MM.1S (cell line): Measurements from ENCODE around the gene MRE11.

Experiments
- DNase-seq: peaks from one replicate; pipeline ENCODE4 v3.0.0-alpha.2; 2015
- H2AFZ ChIP-seq: fragments of 300-600 bp; sonication (generic); 2 replicates; pipeline ENCODE4 v1.6.0; 2016; ENCODE audit warnings: antibody characterized with exemption, low read length
- H3F3A ChIP-seq: fragments of 300-600 bp; sonication (generic); 2 replicates; pipeline ENCODE4 v1.6.1; 2016; ENCODE audit warnings: mild to moderate bottlenecking, antibody characterized with exemption, low read length, moderate library complexity, mixed read lengths; ENCODE audit not compliant: insufficient read depth
- H3K27ac ChIP-seq: fragments of 300-600 bp; sonication (generic); 2 replicates; pipeline ENCODE4 v1.5.1; 2016; ENCODE audit warnings: mild to moderate bottlenecking, low read length
- H3K27me3 ChIP-seq: fragments of 300-600 bp; sonication (generic); replicated peaks from 2 replicates; pipeline ENCODE4 v1.6.0; 2016; ENCODE audit warnings: low read length; ENCODE audit not compliant: insufficient read depth
- H3K36me3 ChIP-seq: fragments of 300-600 bp; sonication (generic); replicated peaks from 2 replicates; pipeline ENCODE4 v1.6.1; 2016; ENCODE audit warnings: mild to moderate bottlenecking, low read length, mixed read lengths; ENCODE audit not compliant: insufficient read depth
- H3K4me1 ChIP-seq: fragments of 300-600 bp; sonication (generic); 2 replicates; pipeline ENCODE4 v1.6.1; 2016; ENCODE audit warnings: low read length, mixed read lengths
- H3K4me2 ChIP-seq: fragments of 300-600 bp; sonication (generic); 2 replicates; pipeline ENCODE4 v1.6.0; 2016; ENCODE audit warnings: low read depth, low read length
- H3K4me3 ChIP-seq: fragments of 300-600 bp; sonication (generic); 2 replicates; pipeline ENCODE4 v1.5.1; 2016; ENCODE audit warnings: low read length, mixed read lengths
- H3K79me2 ChIP-seq: fragments of 300-600 bp; sonication (generic); 2 replicates; pipeline ENCODE4 v1.6.1; 2016; ENCODE audit warnings: mixed run types, low read length, mixed read lengths
- H3K9ac ChIP-seq: fragments of 300-600 bp; sonication (generic); 2 replicates; pipeline ENCODE4 v1.6.1; 2016; ENCODE audit warnings: low read length, mixed read lengths
- H3K9me2 ChIP-seq: fragments of 300-600 bp; sonication (generic); replicated peaks from 2 replicates; pipeline ENCODE4 v1.6.1; 2016; ENCODE audit warnings: mild to moderate bottlenecking, low read length, mixed read lengths; ENCODE audit not compliant: insufficient read depth
- H3K9me3 ChIP-seq: fragments of 300-600 bp; sonication (generic); replicated peaks from 2 replicates; pipeline ENCODE4 v1.6.1; 2016; ENCODE audit warnings: mild to moderate bottlenecking, low read length, mixed read lengths; ENCODE audit not compliant: insufficient read depth
- H4K20me1 ChIP-seq: fragments of 300-600 bp; sonication (generic); 2 replicates; pipeline ENCODE4 v1.6.1; 2016; ENCODE audit warnings: mild to moderate bottlenecking, low read length, moderate library complexity, mixed read lengths; ENCODE audit not compliant: insufficient read depth
- EZH2 ChIP-seq: fragments of 300-600 bp; sonication (generic); optimal IDR thresholded peaks from 2 replicates; pipeline ENCODE3; 2017; ENCODE audit warnings: low read depth, mild to moderate bottlenecking, antibody characterized with exemption, low read length, mixed read lengths
- EZH2phosphoT487 ChIP-seq: fragments of 300-600 bp; sonication (generic); IDR thresholded peaks from 2 replicates; pipeline ENCODE4 v1.6.1; 2018; ENCODE audit warnings: antibody characterized with exemption, low read length
- TF ChIP-seq, protein P1 (sequence below): fragments of 300-600 bp; sonication (generic); IDR thresholded peaks from 2 replicates; pipeline ENCODE4 v1.5.1; 2016; ENCODE audit warnings: antibody characterized with exemption, low read length, mixed read lengths

The MRE11 gene

GRCh38 chr11:94469416-94469815, 24.2 kb downstream of the MRE11 start:
- H3K4me1 ChIP-seq: peaks cover 15% of the 10 kb centered on the region
- no peak overlapping the region for H3K4me2 ChIP-seq
- H3K27ac ChIP-seq: no peak overlapping the region
- no peaks in the 10 kb centered on the region for H3K9me3 ChIP-seq
- 0 out of 2 replicates have a peak, but pooled peaks cover 9% of the 10 kb centered on the region for H3K36me3 ChIP-seq
- H3K9ac ChIP-seq: no peak overlapping the region
- no peaks in the 10 kb centered on the region for H3K27me3 ChIP-seq
- no peaks in the 10 kb centered on the region for H4K20me1 ChIP-seq
- DNase-seq: no peak
- H3K4me3 ChIP-seq: no peak overlapping the region
- no peaks in the 10 kb centered on the region for H3K9me2 ChIP-seq
- H2AFZ ChIP-seq: no peak overlapping the region
- 0 out of 2 replicates have a peak, but pooled peaks cover 10% of the 10 kb centered on the region for H3F3A ChIP-seq
- H3K79me2 ChIP-seq: peaks cover 4% of the 10 kb centered on the region; the same call in 1 of the 2 replicates
- TF ChIP-seq EZH2 (no peak), EZH2phosphoT487 (no peak)
- TF ChIP-seq, protein P1, sequence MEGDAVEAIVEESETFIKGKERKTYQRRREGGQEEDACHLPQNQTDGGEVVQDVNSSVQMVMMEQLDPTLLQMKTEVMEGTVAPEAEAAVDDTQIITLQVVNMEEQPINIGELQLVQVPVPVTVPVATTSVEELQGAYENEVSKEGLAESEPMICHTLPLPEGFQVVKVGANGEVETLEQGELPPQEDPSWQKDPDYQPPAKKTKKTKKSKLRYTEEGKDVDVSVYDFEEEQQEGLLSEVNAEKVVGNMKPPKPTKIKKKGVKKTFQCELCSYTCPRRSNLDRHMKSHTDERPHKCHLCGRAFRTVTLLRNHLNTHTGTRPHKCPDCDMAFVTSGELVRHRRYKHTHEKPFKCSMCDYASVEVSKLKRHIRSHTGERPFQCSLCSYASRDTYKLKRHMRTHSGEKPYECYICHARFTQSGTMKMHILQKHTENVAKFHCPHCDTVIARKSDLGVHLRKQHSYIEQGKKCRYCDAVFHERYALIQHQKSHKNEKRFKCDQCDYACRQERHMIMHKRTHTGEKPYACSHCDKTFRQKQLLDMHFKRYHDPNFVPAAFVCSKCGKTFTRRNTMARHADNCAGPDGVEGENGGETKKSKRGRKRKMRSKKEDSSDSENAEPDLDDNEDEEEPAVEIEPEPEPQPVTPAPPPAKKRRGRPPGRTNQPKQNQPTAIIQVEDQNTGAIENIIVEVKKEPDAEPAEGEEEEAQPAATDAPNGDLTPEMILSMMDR: no peak

- H3K4me1 ChIP-seq: no peaks in the 10 kb centered on the region
- TF ChIP-seq EZH2phosphoT487 (no peak), EZH2 (no peak)
- TF ChIP-seq, protein P1: no peak
- no peaks in the 10 kb centered on the region for H3F3A ChIP-seq
- H3K4me3 ChIP-seq: no peak overlapping the region
- H3K9ac ChIP-seq: no peak overlapping the region
- no peak for DNase-seq
- H3K27ac ChIP-seq: no peak overlapping the region
- no peaks in the 10 kb centered on the region; the same call in 1 of the 2 replicates for H3K36me3 ChIP-seq
- H3K4me2 ChIP-seq: no peak overlapping the region
- H3K9me2 ChIP-seq: no peaks in the 10 kb centered on the region
- no peaks in the 10 kb centered on the region for H3K27me3 ChIP-seq
- no peak overlapping the region for H2AFZ ChIP-seq
- no peaks in the 10 kb centered on the region for H4K20me1 ChIP-seq
- H3K79me2 ChIP-seq: no peaks in the 10 kb centered on the region
- H3K9me3 ChIP-seq: no peaks in the 10 kb centered on the region
These were observed 34.1 kb downstream of the MRE11 start for GRCh38 chr11:94459576-94459975.

DNA sequence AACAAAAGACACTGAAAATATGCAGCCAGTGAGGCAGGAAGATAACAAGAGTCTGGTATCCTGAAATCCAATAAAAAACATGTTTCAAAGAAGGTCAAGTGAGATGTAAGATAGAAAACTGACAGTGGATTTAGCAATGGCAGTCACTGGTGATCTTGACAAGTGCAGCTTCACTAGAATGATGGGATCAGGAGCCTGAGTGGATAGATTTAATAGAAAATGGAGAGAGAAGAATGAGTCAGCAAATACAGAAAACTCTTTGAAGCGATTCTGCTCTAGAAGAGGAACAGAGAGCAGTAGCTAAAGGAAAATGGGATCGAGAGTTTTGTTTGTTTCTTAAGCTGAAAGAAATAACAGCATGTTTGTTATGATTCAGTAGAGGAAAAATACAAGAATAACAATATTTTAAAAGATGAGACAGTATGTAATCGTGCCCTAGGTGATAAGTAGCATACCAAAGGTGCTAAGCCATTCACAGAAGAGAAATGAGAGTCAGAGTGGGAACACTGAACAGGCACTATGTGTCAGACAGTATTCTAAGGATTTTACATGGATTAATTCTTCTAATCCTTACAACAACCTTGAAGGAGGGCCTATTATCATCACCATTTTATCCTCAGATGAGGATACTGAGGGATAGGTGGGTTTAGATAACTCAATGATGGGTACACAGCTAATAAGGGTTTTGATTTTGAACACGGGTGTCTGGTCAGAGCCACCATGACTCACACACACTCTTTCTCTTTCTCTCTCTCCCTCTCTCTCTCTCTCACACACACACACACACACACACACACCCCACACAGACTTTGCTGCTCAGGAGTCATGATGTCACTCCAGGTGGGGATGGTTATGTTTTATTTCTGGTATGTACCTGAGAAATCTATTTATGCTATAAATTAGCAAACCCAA, 36.3 kb downstream of the MRE11 start:
- no peaks in the 10 kb centered on the region for H3K9me2 ChIP-seq
- H3K27ac ChIP-seq: no peak overlapping the region
- no peaks in the 10 kb centered on the region for H3K27me3 ChIP-seq
- H3K9ac ChIP-seq: no peak overlapping the region
- no peak overlapping the region for H3K4me3 ChIP-seq
- no peaks in the 10 kb centered on the region for H3K79me2 ChIP-seq
- no peak for DNase-seq
- H3K4me2 ChIP-seq: no peak overlapping the region
- TF ChIP-seq EZH2 (no peak), EZH2phosphoT487 (no peak)
- TF ChIP-seq, protein P1: no peak
- H3K4me1 ChIP-seq: no peaks in the 10 kb centered on the region
- H4K20me1 ChIP-seq: no peaks in the 10 kb centered on the region
- H3K9me3 ChIP-seq: no peaks in the 10 kb centered on the region
- no peaks in the 10 kb centered on the region; the same call in 1 of the 2 replicates for H3K36me3 ChIP-seq
- H3F3A ChIP-seq: no peaks in the 10 kb centered on the region
- H2AFZ ChIP-seq: no peak overlapping the region
